ENCODE measurements around the gene INO80C. TPM values are rescaled to one million over a fixed set of nuclear protein-coding genes. Genes with fewer than 3 reads are reported as not detected.

The INO80C gene
- total RNA-seq, 4 donors from 2014 or later, result 13.2 to 30.1 (median 17.9) TPM

GRCh38 chr18:35465329-35465728 is 32.4 kb downstream of the INO80C start:
- Histone ChIP-seq H3K27me3 (no peaks in the 10 kb centered on the region), H3K36me3 (peaks cover 0 to 31% (median 0%) of the 10 kb centered on the region in 3 donors), H3K9me3 (no peaks in the 10 kb centered on the region), H3K4me3 (no peak overlapping the region), H3K4me1 (peaks cover 0 to 40% (median 11%) of the 10 kb centered on the region in 3 donors), H3K27ac (no peak overlapping the region)
- WGBS, 2 donors, result 95 to 100% methylated on average over 1 of the region's 1 CpG
- TF ChIP-seq POLR2A (IDR thresholded peaks at IDR 0.05) (no peak), CTCF (IDR thresholded peaks at IDR 0.05) (no peak)
- intact Hi-C loops (cut with DNase I), result no loop called here
- DNase-seq, result no peak

- peaks cover 0 to 40% (median 16%) of the 10 kb centered on the region in 3 donors for H3K4me1 ChIP-seq
- no peak for TF ChIP-seq POLR2A (IDR thresholded peaks at IDR 0.05)
- TF ChIP-seq CTCF (IDR thresholded peaks at IDR 0.05), result no peak
Observed at GRCh38 chr18:35464831-35465279, 32.9 kb downstream of the INO80C start.

GRCh38 chr18:35463827-35464226 is 33.9 kb downstream of the INO80C start:
- intact Hi-C loops (cut with DNase I), result no loop called here
- no peak for DNase-seq
- no peak overlapping the region for H3K4me3 ChIP-seq
- 72 to 80% methylated on average over 4 of the region's 4 CpGs for WGBS, 2 donors
- H3K9me3 ChIP-seq, result no peaks in the 10 kb centered on the region
- peaks cover 0 to 42% (median 22%) of the 10 kb centered on the region in 3 donors for H3K4me1 ChIP-seq
- peak overlapping the region in 1 of 4 donors; percentile 10 for H3K27ac ChIP-seq
- no peaks in the 10 kb centered on the region for H3K27me3 ChIP-seq
- TF ChIP-seq CTCF (IDR thresholded peaks at IDR 0.05) (no peak), POLR2A (IDR thresholded peaks at IDR 0.05) (no peak)
- peaks cover 0 to 21% (median 0%) of the 10 kb centered on the region in 3 donors for H3K36me3 ChIP-seq

More at GRCh38 chr18:35464831-35465279, 32.9 kb downstream of the INO80C start:
- 61 to 78% methylated on average over 2 of the region's 2 CpGs for WGBS, 2 donors
- Histone ChIP-seq H3K27ac (no peak overlapping the region), H3K36me3 (peaks cover 0 to 31% (median 0%) of the 10 kb centered on the region in 3 donors), H3K4me3 (no peak overlapping the region), H3K9me3 (no peaks in the 10 kb centered on the region), H3K27me3 (no peaks in the 10 kb centered on the region)
- intact Hi-C loops (cut with DNase I), result no loop called here
- no peak for DNase-seq

- intact Hi-C loops (cut with DNase I), result no loop called here
- H3K4me1 ChIP-seq, result peaks cover 0 to 50% (median 30%) of the 10 kb centered on the region in 3 donors
Observed at GRCh38 chr18:35463050-35463449, 34.7 kb downstream of the INO80C start.

More at GRCh38 chr18:35463050-35463449, 34.7 kb downstream of the INO80C start:
- TF ChIP-seq CTCF (IDR thresholded peaks at IDR 0.05) (no peak), POLR2A (IDR thresholded peaks at IDR 0.05) (no peak)
- H3K27me3 ChIP-seq, result no peaks in the 10 kb centered on the region
- H3K36me3 ChIP-seq, result peaks cover 0 to 13% (median 0%) of the 10 kb centered on the region in 3 donors
- H3K4me3 ChIP-seq, result no peak overlapping the region
- H3K9me3 ChIP-seq, result no peaks in the 10 kb centered on the region
- WGBS, 2 donors, result 82 to 88% methylated on average over 4 to 5 of the region's 5 CpGs
- no peak overlapping the region for H3K27ac ChIP-seq
- DNase-seq, result no peak

Measured in esophagus squamous epithelium (tissue), 5 donors.